ENCODE measurements around the gene IGF1.

GRCh38 chr12:102423462-102423861 is 56.9 kb downstream of the IGF1 start:
- TF ChIP-seq CTCF (IDR thresholded peaks at IDR 0.05) (no peak), POLR2A (IDR thresholded peaks at IDR 0.05) (no peak)
